ENCODE data around the gene RABGEF1. TPM values are rescaled to one million over a fixed set of nuclear protein-coding genes. Genes with fewer than 3 reads are reported as not detected.
A peak's percentile ranks its signal among the peaks of the same experiment; 100 is the strongest.

RABGEF1 gene
- total and polyA plus RNA-seq, 9 of the 15 experiments (the other 6 are each of a cell fraction or from before 2014, with no cell fraction given): 7.0 to 29.3 (median 20.5) TPM

GRCh38 chr7:66748791-66749190 lies 8.3 kb downstream of the RABGEF1 start:
- H4K20me1 ChIP-seq (replicated peaks; ENCODE audit: control insufficient read depth, insufficient read depth, low read length): no peaks in the 10 kb centered on the region
- H2AFZ ChIP-seq (ENCODE audit: low read depth, low read length): no peak overlapping the region
- no peak for ATAC-seq
- H3K27ac ChIP-seq (ENCODE audit: extremely low read depth, low read depth, low read length): no peak overlapping the region
- H3K79me2 ChIP-seq (ENCODE audit: control insufficient read depth, insufficient read depth, low read length): peaks cover 53% of the 10 kb centered on the region
- no peaks in the 10 kb centered on the region for H3K27me3 ChIP-seq (ENCODE audit: control insufficient read depth in 2 of 2, insufficient read depth in 2 of 2, low read length in 2 of 2)
- H3K36me3 ChIP-seq (ENCODE audit: control insufficient read depth, insufficient read depth, low read length): no peaks in the 10 kb centered on the region
- H3K9me3 ChIP-seq (replicated peaks; ENCODE audit: control insufficient read depth, insufficient read depth, low read depth, low read length): no peaks in the 10 kb centered on the region
- intact Hi-C loops (cut with micrococcal nuclease) (loop anchor here (10.0 kb wide), 1 partner anchor 194 kb away; no protein-coding TSS in a partner anchor), in situ Hi-C loops (cut with MboI) (no loop called here)
- FAIRE-seq: no peak
- no peaks in the 10 kb centered on the region for H3K9me1 ChIP-seq (ENCODE audit: control insufficient read depth, insufficient read depth, low read length)
- ChIA-PET CTCF (ENCODE audit: low intra/inter-chr PET ratio) (no interaction called here), POLR2A (interaction anchor here (1.9 kb wide), 1 partner anchor 11 kb away, joined by 6 read pairs; no protein-coding TSS in a partner anchor)
- 54% methylated on average over 4 of the region's 4 CpGs for WGBS (ENCODE audit: insufficient coverage, low coverage, missing lambda C conversion rate)
- H3K9ac ChIP-seq (ENCODE audit: insufficient read depth in 1 of 2, low read depth in 2 of 2, low read length in 2 of 2): peak overlapping the region in 1 of 2 experiments; percentile 12; a peak in 1 of 4 replicates
- no peak overlapping the region for H3K4me2 ChIP-seq (ENCODE audit: insufficient read depth, low read length)
- TF ChIP-seq GATAD2B (IDR thresholded peaks at IDR 0.05; ENCODE audit: borderline replicate concordance): no peak
- peaks cover 0 to 8% of the 10 kb centered on the region in 2 experiments; a peak in 2 of 5 replicates for H3K4me1 ChIP-seq (replicated peaks in 1 of 2; ENCODE audit: control insufficient read depth in 2 of 2, insufficient read depth in 2 of 2, low read length in 2 of 2)
- H3K4me3 ChIP-seq: no peak overlapping the region
- no TSS peak for BruUV-seq (replicated peaks)
- no peak for DNase-seq (ENCODE audit: extremely low read depth in 1 of 4, low spot score in 3 of 4)

- POLR2A ChIA-PET: no interaction called here
- Histone ChIP-seq H3K27ac (ENCODE audit: extremely low read depth, low read depth, low read length) (no peak overlapping the region), H3K4me1 (replicated peaks in 1 of 2; ENCODE audit: control insufficient read depth in 2 of 2, insufficient read depth in 2 of 2, low read length in 2 of 2) (0 out of 5 replicates have a peak, but pooled peaks cover 0 to 3% of the 10 kb centered on the region in 2 experiments), H3K36me3 (ENCODE audit: control insufficient read depth, insufficient read depth, low read length) (no peaks in the 10 kb centered on the region), H3K4me3 (no peak overlapping the region), H3K9ac (ENCODE audit: insufficient read depth in 1 of 2, low read depth in 2 of 2, low read length in 2 of 2) (no peak overlapping the region), H3K79me2 (ENCODE audit: control insufficient read depth, insufficient read depth, low read length) (peaks cover 43% of the 10 kb centered on the region), H3K9me3 (replicated peaks; ENCODE audit: control insufficient read depth, insufficient read depth, low read depth, low read length) (no peaks in the 10 kb centered on the region), H3K4me2 (ENCODE audit: insufficient read depth, low read length) (no peak overlapping the region), H2AFZ (ENCODE audit: low read depth, low read length) (no peak overlapping the region), H4K20me1 (replicated peaks; ENCODE audit: control insufficient read depth, insufficient read depth, low read length) (no peaks in the 10 kb centered on the region), H3K27me3 (ENCODE audit: control insufficient read depth in 2 of 2, insufficient read depth in 2 of 2, low read length in 2 of 2) (no peaks in the 10 kb centered on the region), H3K9me1 (ENCODE audit: control insufficient read depth, insufficient read depth, low read length) (no peaks in the 10 kb centered on the region)
- FAIRE-seq (no peak), ATAC-seq (no peak), DNase-seq (ENCODE audit: extremely low read depth in 1 of 4, low spot score in 3 of 4) (no peak)
- no TSS peak for BruUV-seq (replicated peaks)
- in situ Hi-C loops (cut with MboI): no loop called here
- CTCF ChIA-PET (ENCODE audit: low intra/inter-chr PET ratio): no interaction called here
- intact Hi-C loops (cut with micrococcal nuclease): no loop called here
- no peak for TF ChIP-seq PYGO2 (tag; IDR thresholded peaks at IDR 0.05)
- no peak for TF ChIP-seq TEAD4 (IDR thresholded peaks at IDR 0.05; ENCODE audit: low read length)
- no peak for TF ChIP-seq TEAD4 (CRISPR knock-in tag; IDR thresholded peaks at IDR 0.05; ENCODE audit: borderline replicate concordance)
- no peak for TF ChIP-seq EP400 (IDR thresholded peaks at IDR 0.05)
- 69% methylated on average over 8 of the region's 8 CpGs for WGBS (ENCODE audit: insufficient coverage, low coverage, missing lambda C conversion rate)
These were observed 11.4 kb downstream of the RABGEF1 start for GRCh38 chr7:66751945-66752344.
